PC-3 (cell line): Measurements from ENCODE around the gene KHDRBS2. TPM values are rescaled to one million over a fixed set of nuclear protein-coding genes. Genes with fewer than 3 reads are reported as not detected.

Experiments used
- ATAC-seq: fragments of 200-7000 bp; cut with Tn5 transposase; 2 replicates; pipeline ENCODE4 v1.9.1; 2020; ENCODE audit warnings: mild to moderate bottlenecking, moderate library complexity
- BruUV-seq: library from RNA; stranded (reverse); fragments of 400-500 nt; replicated peaks from 2 replicates; lab custom pipeline; 2021; lab: Mats Ljungman, UMichigan
- CTCF ChIA-PET: fragments of 300-600 bp; sonication (Branson Sonifier 250); formaldehyde crosslinking; loops from one replicate; lab custom pipeline; 2022; ENCODE audit warnings: antibody characterized with exemption; lab: Charles Lee
- POLR2A ChIA-PET: fragments of 300-600 bp; sonication (Branson Sonifier 250); formaldehyde crosslinking; loops from one replicate; lab custom pipeline; 2022; ENCODE audit warnings: antibody characterized with exemption; ENCODE audit not compliant: unreplicated experiment; lab: Charles Lee
- DNase-seq: peaks from one replicate; pipeline ENCODE4 v3.0.0-alpha.2; 2015
- H2AFZ ChIP-seq: fragments of 300-600 bp; sonication (generic); 2 replicates; pipeline ENCODE4 v1.6.0; 2016; ENCODE audit warnings: antibody characterized with exemption, low read length
- H3F3A ChIP-seq: fragments of 300-600 bp; sonication (generic); one replicate; pipeline ENCODE4 v1.6.0; 2017; ENCODE audit warnings: antibody characterized with exemption, low read length, control low read depth, mild to moderate bottlenecking; ENCODE audit not compliant: unreplicated experiment
- H3K27ac ChIP-seq: fragments of 300-600 bp; sonication (generic); 2 replicates; pipeline ENCODE4 v1.5.1; 2016; ENCODE audit warnings: mild to moderate bottlenecking, low read length
- H3K27me3 ChIP-seq: fragments of 300-600 bp; sonication (generic); 2 replicates; pipeline ENCODE4 v1.6.1; 2016; ENCODE audit warnings: low read length, mixed read lengths
- H3K36me3 ChIP-seq: fragments of 300-600 bp; sonication (generic); 2 replicates; pipeline ENCODE4 v1.6.1; 2016; ENCODE audit warnings: low read depth, mixed run types, low read length, mixed read lengths
- H3K4me1 ChIP-seq: fragments of 300-600 bp; sonication (generic); 2 replicates; pipeline ENCODE4 v1.5.1; 2016; ENCODE audit warnings: low read length; ENCODE audit not compliant: insufficient read depth
- H3K4me2 ChIP-seq: fragments of 300-600 bp; sonication (generic); 2 replicates; pipeline ENCODE4 v1.6.0; 2016; ENCODE audit warnings: low read length
- H3K4me3 ChIP-seq: fragments of 300-600 bp; sonication (generic); 2 replicates; pipeline ENCODE4 v1.5.1; 2016; ENCODE audit warnings: mild to moderate bottlenecking, low read length, mixed read lengths
- H3K79me2 ChIP-seq: fragments of 300-600 bp; sonication (generic); 2 replicates; pipeline ENCODE4 v1.6.1; 2017; ENCODE audit warnings: low read length, mixed read lengths
- H3K9ac ChIP-seq: fragments of 300-600 bp; sonication (generic); 2 replicates; pipeline ENCODE4 v1.6.0; 2016; ENCODE audit warnings: mild to moderate bottlenecking, low read length
- H3K9me2 ChIP-seq: fragments of 300-600 bp; sonication (generic); replicated peaks from 2 replicates; pipeline ENCODE4 v1.6.1; 2016; ENCODE audit warnings: mixed run types, low read length, mixed read lengths
- H3K9me3 ChIP-seq: fragments of 300-600 bp; sonication (generic); 2 replicates; pipeline ENCODE4 v1.6.1; 2016; ENCODE audit warnings: low read length, mixed read lengths
- H4K20me1 ChIP-seq: fragments of 300-600 bp; sonication (generic); 2 replicates; pipeline ENCODE4 v1.6.1; 2016; ENCODE audit warnings: low read length, mixed read lengths
- CTCF ChIP-seq: fragments of 300-600 bp; sonication (generic); conservative IDR thresholded peaks from 2 replicates; pipeline ENCODE4 v1.5.1; 2017; ENCODE audit warnings: antibody characterized with exemption, low read depth, mild to moderate bottlenecking, low read length
- EZH2 ChIP-seq: fragments of 300-600 bp; sonication (generic); IDR thresholded peaks from one replicate; pipeline ENCODE4 v1.6.1; 2017; ENCODE audit warnings: antibody characterized with exemption, mild to moderate bottlenecking, low read length; ENCODE audit not compliant: unreplicated experiment
- EZH2phosphoT487 ChIP-seq: fragments of 300-600 bp; sonication (generic); IDR thresholded peaks from 2 replicates; pipeline ENCODE4 v1.6.1; 2018; ENCODE audit warnings: mild to moderate bottlenecking, antibody characterized with exemption, low read length, borderline replicate concordance
- intact Hi-C: fragments of 100-400 bp; cut with micrococcal nuclease; formaldehyde crosslinking; loops from 2 replicates; pipeline ENCODE4 v1.9.0; 2023
- total RNA-seq: library from RNA; depleted of rRNA; stranded (reverse); fragments of >200 nt; gene quantifications from 2 replicates; pipeline ENCODE4 v1.2.3, GENCODE V29; 2014

The KHDRBS2 gene
- total RNA-seq, 1 experiment from 2014 or later: not detected

DNA sequence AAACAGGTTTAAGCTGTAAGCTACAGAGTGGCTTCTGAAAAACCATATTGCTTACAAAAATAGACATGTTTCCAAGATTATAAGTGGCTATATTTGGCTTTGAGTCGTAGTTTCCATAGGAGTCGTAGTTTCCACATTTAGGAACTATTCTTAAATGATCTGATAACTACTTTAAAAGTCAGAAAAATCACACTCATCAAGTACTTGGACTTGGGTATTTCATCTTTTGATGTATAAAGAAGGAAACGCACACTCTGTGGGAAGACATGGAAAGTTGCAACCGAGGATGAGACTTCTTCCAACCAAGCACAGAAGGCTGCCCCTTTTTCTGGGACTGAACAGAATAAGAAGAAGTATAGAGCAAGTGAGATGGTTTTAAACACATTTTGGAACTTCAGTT, 118.3 kb downstream of the KHDRBS2 start:
- TF ChIP-seq CTCF (no peak), EZH2phosphoT487 (no peak), EZH2 (no peak)
- no peaks in the 10 kb centered on the region for H3F3A ChIP-seq
- no peaks in the 10 kb centered on the region for H3K4me1 ChIP-seq
- intact Hi-C loops: no loop called here
- ATAC-seq (no peak), DNase-seq (no peak)
- H3K9ac ChIP-seq: no peak overlapping the region
- no peaks in the 10 kb centered on the region for H3K9me2 ChIP-seq
- H3K36me3 ChIP-seq: no peaks in the 10 kb centered on the region
- H3K9me3 ChIP-seq: no peaks in the 10 kb centered on the region
- H4K20me1 ChIP-seq: no peaks in the 10 kb centered on the region
- H3K79me2 ChIP-seq: no peaks in the 10 kb centered on the region
- H3K4me2 ChIP-seq: no peak overlapping the region
- no peak overlapping the region for H3K4me3 ChIP-seq
- H3K27ac ChIP-seq: no peak overlapping the region
- no TSS peak for BruUV-seq
- CTCF ChIA-PET: no interaction called here
- POLR2A ChIA-PET: no interaction called here
- H3K27me3 ChIP-seq: no peaks in the 10 kb centered on the region
- no peak overlapping the region for H2AFZ ChIP-seq

DNA sequence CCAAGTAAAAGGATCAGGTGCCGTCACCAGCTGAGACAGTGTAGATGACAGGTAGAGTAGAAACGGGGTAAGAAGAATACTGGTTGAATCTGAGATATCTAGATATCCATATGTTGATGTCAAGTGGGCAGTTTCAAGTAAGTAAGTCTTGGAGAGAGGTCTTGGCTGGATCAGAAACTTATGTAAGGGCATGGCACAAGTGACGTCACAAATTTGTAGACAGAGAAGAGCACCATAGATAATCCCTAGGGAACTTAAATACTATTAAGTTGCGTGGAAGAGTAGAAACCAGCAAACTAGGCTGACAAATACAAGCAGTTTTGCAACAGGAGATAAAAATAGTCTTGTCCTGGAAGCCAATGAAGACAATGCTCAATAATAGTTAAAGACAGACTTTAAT, 123.2 kb downstream of the KHDRBS2 start:
- BruUV-seq: no TSS peak
- Histone ChIP-seq H3K27ac (no peak overlapping the region), H2AFZ (no peak overlapping the region), H3K36me3 (no peaks in the 10 kb centered on the region), H3K27me3 (no peaks in the 10 kb centered on the region), H3K9me2 (no peaks in the 10 kb centered on the region), H3K4me3 (no peak overlapping the region), H3K4me1 (no peaks in the 10 kb centered on the region), H3F3A (no peaks in the 10 kb centered on the region), H4K20me1 (no peaks in the 10 kb centered on the region), H3K9me3 (no peaks in the 10 kb centered on the region), H3K4me2 (no peak overlapping the region), H3K9ac (no peak overlapping the region), H3K79me2 (no peaks in the 10 kb centered on the region)
- TF ChIP-seq EZH2phosphoT487: no peak
- no peak for TF ChIP-seq CTCF
- TF ChIP-seq EZH2: no peak
- ATAC-seq: no peak
- ChIA-PET CTCF (no interaction called here), POLR2A (no interaction called here)
- intact Hi-C loops: no loop called here
- no peak for DNase-seq

DNA sequence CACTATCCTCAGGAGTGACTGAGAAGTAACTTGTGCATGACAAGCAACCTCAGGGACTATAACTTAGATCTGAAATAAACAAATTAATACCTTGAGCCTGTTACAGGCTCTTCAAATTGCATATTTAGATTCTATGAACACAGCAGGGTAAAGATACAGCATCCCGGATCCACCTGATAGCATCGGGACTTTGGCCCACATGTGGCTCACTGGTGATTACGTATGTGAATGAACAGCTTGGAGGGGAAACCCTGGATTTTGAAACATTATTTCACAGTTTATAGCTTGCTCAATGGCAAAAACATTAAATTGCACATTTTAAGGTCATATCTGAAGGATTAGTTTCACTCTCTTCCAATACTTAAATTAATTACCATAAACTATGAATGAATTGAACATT, 133.2 kb downstream of the KHDRBS2 start:
- H3K9me2 ChIP-seq: no peaks in the 10 kb centered on the region
- H3K79me2 ChIP-seq: no peaks in the 10 kb centered on the region
- H3K36me3 ChIP-seq: no peaks in the 10 kb centered on the region
- no peak overlapping the region for H2AFZ ChIP-seq
- H3K4me1 ChIP-seq: no peaks in the 10 kb centered on the region
- no peaks in the 10 kb centered on the region for H3F3A ChIP-seq
- no peak overlapping the region for H3K4me2 ChIP-seq
- DNase-seq (no peak), ATAC-seq (no peak)
- POLR2A ChIA-PET: no interaction called here
- CTCF ChIA-PET: no interaction called here
- intact Hi-C loops: loop anchor here (5.0 kb wide), 1 partner anchor 265 kb away; no protein-coding TSS in a partner anchor
- H3K9ac ChIP-seq: no peak overlapping the region
- no peak overlapping the region for H3K4me3 ChIP-seq
- H3K9me3 ChIP-seq: no peaks in the 10 kb centered on the region
- no peak overlapping the region for H3K27ac ChIP-seq
- no peaks in the 10 kb centered on the region for H3K27me3 ChIP-seq
- BruUV-seq: no TSS peak
- no peaks in the 10 kb centered on the region for H4K20me1 ChIP-seq
- TF ChIP-seq EZH2 (no peak), CTCF (no peak), EZH2phosphoT487 (no peak)
